ENCODE data around the gene RHBDL1. TPM values are rescaled to one million over a fixed set of nuclear protein-coding genes. Genes with fewer than 3 reads are reported as not detected.

Gene RHBDL1
- total and polyA plus RNA-seq, 9 of the 15 experiments (the other 6 are each of a cell fraction or from before 2014, with no cell fraction given): 0.03 to 5.6 (median 1.3) TPM; not detected in 1

- no peak overlapping the region for H2AFZ ChIP-seq (ENCODE audit: low read depth, low read length)
- BruUV-seq (replicated peaks): no TSS peak
- no peak for FAIRE-seq
- no peak overlapping the region for H3K4me2 ChIP-seq (ENCODE audit: insufficient read depth, low read length)
- no peaks in the 10 kb centered on the region for H3K27me3 ChIP-seq (ENCODE audit: control insufficient read depth in 2 of 2, insufficient read depth in 2 of 2, low read length in 2 of 2)
- peaks cover 68% of the 10 kb centered on the region for H3K36me3 ChIP-seq (ENCODE audit: control insufficient read depth, insufficient read depth, low read length)
- peaks cover 15% of the 10 kb centered on the region for H3K9me1 ChIP-seq (ENCODE audit: control insufficient read depth, insufficient read depth, low read length)
- 93% methylated on average over 34 of the region's 61 CpGs for WGBS (ENCODE audit: insufficient coverage, low coverage, missing lambda C conversion rate)
- CTCF ChIA-PET (ENCODE audit: low intra/inter-chr PET ratio): no interaction called here
- peaks cover 54% of the 10 kb centered on the region for H3K79me2 ChIP-seq (ENCODE audit: control insufficient read depth, insufficient read depth, low read length)
- no peaks in the 10 kb centered on the region for H3K9me3 ChIP-seq (replicated peaks; ENCODE audit: control insufficient read depth, insufficient read depth, low read depth, low read length)
- H3K4me3 ChIP-seq: no peak overlapping the region
- no peak overlapping the region for H3K27ac ChIP-seq (ENCODE audit: extremely low read depth, low read depth, low read length)
- 0 out of 4 replicates have a peak overlapping the region, but pooled peaks of 1 of the 2 experiments have one; percentile 21 for H3K9ac ChIP-seq (ENCODE audit: insufficient read depth in 1 of 2, low read depth in 2 of 2, low read length in 2 of 2)
- intact Hi-C loops (cut with micrococcal nuclease) (loop anchor here (5.0 kb wide), 1 partner anchor 288 kb away; the partner anchor contains the start of gene NME4), in situ Hi-C loops (cut with MboI) (no loop called here)
- ATAC-seq: no peak
- H3K4me1 ChIP-seq (replicated peaks in 1 of 2; ENCODE audit: control insufficient read depth in 2 of 2, insufficient read depth in 2 of 2, low read length in 2 of 2): peaks cover 29 to 98% of the 10 kb centered on the region in 2 experiments
- H4K20me1 ChIP-seq (replicated peaks; ENCODE audit: control insufficient read depth, insufficient read depth, low read length): peaks cover 21% of the 10 kb centered on the region
- POLR2A ChIA-PET: no interaction called here
- DNase-seq (ENCODE audit: extremely low read depth in 1 of 4, low spot score in 3 of 4): no peak
- TF ChIP-seq E2F1 (CRISPR knock-in tag; IDR thresholded peaks at IDR 0.05) (no peak), IRF9 (tag; IDR thresholded peaks at IDR 0.05) (no peak), MLLT1 (IDR thresholded peaks at IDR 0.05) (peak in 1 of 2 experiments; percentile 67; a peak in 1 of 4 replicates), PBX2 (CRISPR knock-in tag; IDR thresholded peaks at IDR 0.05; ENCODE audit: low read depth) (no peak), PBX2 (tag; conservative IDR thresholded peaks at IDR 0.05; ENCODE audit: low read depth) (no peak), USF2 (CRISPR knock-in tag; IDR thresholded peaks at IDR 0.05) (no peak), RBM22 (IDR thresholded peaks at IDR 0.05; ENCODE audit: low read depth, low read length, poor library complexity, severe bottlenecking) (peak; percentile 86), FOXJ3 (CRISPR knock-in tag; IDR thresholded peaks at IDR 0.05) (no peak), KDM1A (IDR thresholded peaks at IDR 0.05) (no peak), PRPF4 (IDR thresholded peaks at IDR 0.05; ENCODE audit: insufficient read depth, low read depth, low read length, poor library complexity, severe bottlenecking) (peak; percentile 64), POLR2G (IDR thresholded peaks at IDR 0.05; ENCODE audit: low read depth, low read length) (peak; percentile 61), NFIC (IDR thresholded peaks at IDR 0.05) (0 out of 2 replicates have a peak, but pooled peaks have one; percentile 9)
These were observed 9.7 kb downstream of the RHBDL1 start for GRCh38 chr16:684961-685696.

Measured in K562 (cell line).